Stimulated activated CD4-positive, alpha-beta T cell treated with anti-CD3 and anti-CD28 coated beads, Interleukin-4, amount 100 ng/mL, for 48 hours (primary cell): ENCODE data around the gene KAT5.
"Not testable (repeated sequence)": the region's sequence is repeated elsewhere in the genome, so short reads cannot be mapped to it uniquely, and the experiment has no call there.

Experiments used
- DNase-seq, 2 donors: peaks; one replicate each; pipeline ENCODE4 v3.0.0-alpha.2; 2020; ENCODE audit warnings: low read depth in 2 of 2

The KAT5 gene

GRCh38 chr11:65709661-65710060 is 2.4 kb upstream of the KAT5 start:
- DNase-seq, result no peak

- no peak for DNase-seq
Measured at GRCh38 chr11:65710421-65710820, 1.6 kb upstream of the KAT5 start.

GRCh38 chr11:65712633-65713076 is 603 bp downstream of the KAT5 start:
- DNase-seq, result no peak

GRCh38 chr11:65713212-65713969 is 1.3 kb downstream of the KAT5 start:
- DNase-seq, result no peak

GRCh38 chr11:65714433-65714832 is 2.4 kb downstream of the KAT5 start:
- no peak for DNase-seq

GRCh38 chr11:65716302-65716701 is 4.2 kb downstream of the KAT5 start:
- DNase-seq, result no peak

- no peak for DNase-seq
Measured at GRCh38 chr11:65716774-65717405, 4.8 kb downstream of the KAT5 start.

- no peak for DNase-seq
Measured at GRCh38 chr11:65717906-65718305, 5.9 kb downstream of the KAT5 start.

- DNase-seq, result no peak
Measured at GRCh38 chr11:65718531-65718930, 6.5 kb downstream of the KAT5 start.

GRCh38 chr11:65718964-65719492 is 7.0 kb downstream of the KAT5 start:
- DNase-seq, result no peak

GRCh38 chr11:65719871-65720210 is 7.8 kb downstream of the KAT5 start:
- DNase-seq, result no peak

- peak; percentile 71 to 75 for DNase-seq
Measured at GRCh38 chr11:65720211-65720934, 8.3 kb downstream of the KAT5 start, which contains the start of gene RNASEH2C. Gene RNASEH2C (minus strand): TSS chr11:65720798. CDS start chr11:65720758, 40 bp downstream.

- no peak for DNase-seq
Measured at GRCh38 chr11:65722261-65722660, 10.2 kb downstream of the KAT5 start.

- no peak for DNase-seq
Measured at GRCh38 chr11:65726660-65727059, 14.6 kb downstream of the KAT5 start.

GRCh38 chr11:65727865-65728264 is 15.8 kb downstream of the KAT5 start:
- DNase-seq, result no peak

- DNase-seq, result no peak
Measured at GRCh38 chr11:65730461-65730860, 18.4 kb downstream of the KAT5 start.

- not testable (repeated sequence) for DNase-seq
Measured at GRCh38 chr11:65735111-65735510, 23.1 kb downstream of the KAT5 start.

GRCh38 chr11:65736810-65737209 is 24.8 kb downstream of the KAT5 start:
- no peak for DNase-seq

GRCh38 chr11:65739022-65739421 is 27.0 kb downstream of the KAT5 start:
- DNase-seq, result no peak

GRCh38 chr11:65741185-65741584 is 29.1 kb downstream of the KAT5 start:
- DNase-seq, result no peak

- DNase-seq, result no peak
Measured at GRCh38 chr11:65742353-65742752, 30.3 kb downstream of the KAT5 start.

- no peak for DNase-seq
Measured at GRCh38 chr11:65743681-65744025, 31.6 kb downstream of the KAT5 start.
